ENCODE data around the gene PDE4D. TPM values are rescaled to one million over a fixed set of nuclear protein-coding genes. Genes with fewer than 3 reads are reported as not detected.

Gene PDE4D
- total and polyA plus RNA-seq, 10 of the 15 experiments (the other 5 are each of a cell fraction or from before 2014, with no cell fraction given), result 0.87 to 4.1 (median 2.2) TPM

DNA sequence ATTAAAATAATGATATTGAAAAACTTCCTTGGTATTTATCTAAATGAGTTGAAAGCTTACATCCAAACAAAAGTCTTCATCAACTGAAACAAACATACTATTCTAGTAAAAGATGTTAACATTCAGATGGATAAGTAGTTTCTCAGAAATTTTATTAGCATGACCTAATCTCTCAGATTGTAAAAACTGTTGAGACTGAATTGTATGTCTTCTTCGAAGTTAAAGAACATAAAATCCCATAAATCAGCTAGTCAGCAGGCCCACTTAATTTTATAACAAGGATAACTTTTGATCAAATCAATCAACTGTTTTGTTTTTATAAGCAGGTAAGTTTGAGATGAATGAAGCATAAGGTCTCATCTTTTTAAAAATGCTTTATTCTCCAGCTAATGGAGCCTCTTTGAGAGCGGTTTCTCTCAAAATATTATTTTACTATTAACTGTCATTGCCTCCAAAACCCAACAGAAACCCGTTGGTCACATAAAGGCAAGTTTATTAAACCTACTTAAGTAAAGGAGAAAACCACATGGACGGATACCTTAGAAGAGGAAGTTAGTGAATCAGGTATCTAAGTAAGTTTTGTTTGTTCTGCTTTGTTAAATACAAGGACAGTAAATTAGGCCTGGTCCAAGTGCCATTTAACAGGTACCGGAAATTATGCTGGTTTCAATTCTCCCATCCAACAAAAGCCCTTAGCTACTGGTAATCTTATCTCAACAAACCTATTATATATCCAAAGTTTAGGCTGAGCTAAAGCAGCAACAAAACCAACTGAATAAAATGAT is 457.0 kb downstream of the PDE4D start (continued):
- TF ChIP-seq GABPA (IDR thresholded peaks at IDR 0.05; ENCODE audit: low read depth) (no peak), POU2F2 (IDR thresholded peaks at IDR 0.05; ENCODE audit: borderline replicate concordance, low read depth, low read length) (no peak), FOXK2 (IDR thresholded peaks at IDR 0.05) (no peak), ESRRA (IDR thresholded peaks at IDR 0.05; ENCODE audit: low read length) (no peak)

DNA sequence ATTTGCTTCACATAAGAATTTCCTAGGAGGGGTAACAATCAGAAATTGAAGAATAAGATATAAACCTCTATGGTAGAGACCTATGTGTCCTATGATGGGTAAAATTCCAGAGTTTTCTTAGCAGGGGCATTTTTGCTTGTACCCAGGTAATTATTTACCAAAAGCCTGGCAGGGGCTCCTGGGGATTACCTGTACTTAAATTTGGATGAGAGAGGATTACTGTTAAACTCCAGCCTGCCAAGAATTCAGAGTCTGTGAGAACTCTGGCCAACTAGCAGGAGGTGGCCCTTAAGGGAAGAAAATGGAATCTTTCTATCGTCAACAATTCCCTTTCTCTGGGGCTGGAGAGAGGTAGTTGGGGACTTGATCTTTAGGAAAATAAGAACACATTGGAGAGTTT is 460.4 kb downstream of the PDE4D start:
- Histone ChIP-seq H4K20me1 (ENCODE audit: control insufficient read depth, insufficient read depth) (no peaks in the 10 kb centered on the region), H3K27ac (ENCODE audit: control insufficient read depth, insufficient read depth) (no peak overlapping the region), H3K27me3 (replicated peaks in 1 of 2; ENCODE audit: control insufficient read depth in 2 of 2, insufficient read depth in 2 of 2, low read length in 1 of 2) (no peaks in the 10 kb centered on the region), H3K4me2 (ENCODE audit: control insufficient read depth, insufficient read depth) (no peak overlapping the region), H3K79me2 (ENCODE audit: control insufficient read depth, insufficient read depth, low read length) (no peaks in the 10 kb centered on the region), H2AFZ (ENCODE audit: control insufficient read depth, low read depth, low read length) (no peak overlapping the region), H3K4me1 (ENCODE audit: control insufficient read depth, insufficient read depth, low read length) (no peaks in the 10 kb centered on the region), H3K4me3 (no peak overlapping the region), H3K9me3 (replicated peaks; ENCODE audit: control insufficient read depth, insufficient read depth, low read length) (no peaks in the 10 kb centered on the region), H3K36me3 (ENCODE audit: control insufficient read depth in 2 of 2, insufficient read depth in 2 of 2, low read length in 1 of 2) (no peaks in the 10 kb centered on the region), H3K9ac (ENCODE audit: control insufficient read depth, insufficient read depth, low read length) (no peak overlapping the region)
- DNase-seq (ENCODE audit: low read depth, low spot score), result no peak
- 25% methylated on average over 1 of the region's 1 CpG for WGBS (ENCODE audit: insufficient coverage, insufficient replicate concordance, low lambda C conversion rate, missing lambda C conversion rate)
- ATAC-seq, result no peak
- in situ Hi-C loops (cut with MboI) (no loop called here), intact Hi-C loops (cut with micrococcal nuclease; ENCODE audit: unreplicated experiment) (no loop called here)
- ChIA-PET CTCF (no interaction called here), SMC1A (ENCODE audit: uncharacterized antibody, unreplicated experiment) (interaction anchor here (1.1 kb wide), 1 partner anchor 14 kb away, joined by 3 read pairs; no protein-coding TSS in a partner anchor), RAD21 (ENCODE audit: unreplicated experiment) (no interaction called here), POLR2A (no interaction called here)
- no peak for FAIRE-seq
- BruUV-seq (replicated peaks), result no TSS peak
- TF ChIP-seq NFIC (IDR thresholded peaks at IDR 0.05; ENCODE audit: low read depth, low read length) (no peak), RFX5 (IDR thresholded peaks at IDR 0.05; ENCODE audit: low read depth, low read length) (no peak), STAT1 (conservative IDR thresholded peaks at IDR 0.05) (no peak), NRF1 (conservative IDR thresholded peaks at IDR 0.05; ENCODE audit: low read depth, low read length) (no peak), USF2 (IDR thresholded peaks at IDR 0.05; ENCODE audit: borderline replicate concordance, low read depth, low read length) (no peak), BACH1 (IDR thresholded peaks at IDR 0.05; ENCODE audit: borderline replicate concordance) (no peak), CHD4 (IDR thresholded peaks at IDR 0.05) (no peak), EED (IDR thresholded peaks at IDR 0.05; ENCODE audit: low read depth) (no peak), CREB1 (IDR thresholded peaks at IDR 0.05; ENCODE audit: low read depth) (no peak), TCF7 (IDR thresholded peaks at IDR 0.05; ENCODE audit: borderline replicate concordance) (no peak), CEBPZ (IDR thresholded peaks at IDR 0.05; ENCODE audit: low read depth, low read length) (no peak), MTA2 (IDR thresholded peaks at IDR 0.05; ENCODE audit: low read depth) (no peak), STAT3 (IDR thresholded peaks at IDR 0.05; ENCODE audit: low read depth, low read length) (no peak)
- TF ChIP-seq, protein P1, sequence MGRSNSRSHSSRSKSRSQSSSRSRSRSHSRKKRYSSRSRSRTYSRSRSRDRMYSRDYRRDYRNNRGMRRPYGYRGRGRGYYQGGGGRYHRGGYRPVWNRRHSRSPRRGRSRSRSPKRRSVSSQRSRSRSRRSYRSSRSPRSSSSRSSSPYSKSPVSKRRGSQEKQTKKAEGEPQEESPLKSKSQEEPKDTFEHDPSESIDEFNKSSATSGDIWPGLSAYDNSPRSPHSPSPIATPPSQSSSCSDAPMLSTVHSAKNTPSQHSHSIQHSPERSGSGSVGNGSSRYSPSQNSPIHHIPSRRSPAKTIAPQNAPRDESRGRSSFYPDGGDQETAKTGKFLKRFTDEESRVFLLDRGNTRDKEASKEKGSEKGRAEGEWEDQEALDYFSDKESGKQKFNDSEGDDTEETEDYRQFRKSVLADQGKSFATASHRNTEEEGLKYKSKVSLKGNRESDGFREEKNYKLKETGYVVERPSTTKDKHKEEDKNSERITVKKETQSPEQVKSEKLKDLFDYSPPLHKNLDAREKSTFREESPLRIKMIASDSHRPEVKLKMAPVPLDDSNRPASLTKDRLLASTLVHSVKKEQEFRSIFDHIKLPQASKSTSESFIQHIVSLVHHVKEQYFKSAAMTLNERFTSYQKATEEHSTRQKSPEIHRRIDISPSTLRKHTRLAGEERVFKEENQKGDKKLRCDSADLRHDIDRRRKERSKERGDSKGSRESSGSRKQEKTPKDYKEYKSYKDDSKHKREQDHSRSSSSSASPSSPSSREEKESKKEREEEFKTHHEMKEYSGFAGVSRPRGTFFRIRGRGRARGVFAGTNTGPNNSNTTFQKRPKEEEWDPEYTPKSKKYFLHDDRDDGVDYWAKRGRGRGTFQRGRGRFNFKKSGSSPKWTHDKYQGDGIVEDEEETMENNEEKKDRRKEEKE (IDR thresholded peaks at IDR 0.05), result no peak

All from GM12878 (cell line).